Muscle of leg (tissue), 11 donors: Measurements from ENCODE around the gene TLCD5. TPM values are rescaled to one million over a fixed set of nuclear protein-coding genes. Genes with fewer than 3 reads are reported as not detected.

Experiments used
- DNase-seq: peaks from one replicate; pipeline ENCODE4 v3.0.0; 2013
- H3K27ac ChIP-seq: one replicate; pipeline ENCODE4 v1.5.1; 2013; ENCODE audit warnings: mild to moderate bottlenecking, low read length, control low read depth
- H3K27me3 ChIP-seq: one replicate; pipeline ENCODE4 v1.6.1; 2013; ENCODE audit warnings: low read length; ENCODE audit not compliant: control insufficient read depth, insufficient read depth
- H3K36me3 ChIP-seq: one replicate; pipeline ENCODE4 v1.6.1; 2013; ENCODE audit warnings: low read length; ENCODE audit not compliant: control insufficient read depth, insufficient read depth
- H3K4me1 ChIP-seq: one replicate; pipeline ENCODE4 v1.6.1; 2013; ENCODE audit warnings: low read length; ENCODE audit not compliant: control insufficient read depth, insufficient read depth
- H3K4me3 ChIP-seq: one replicate; pipeline ENCODE4 v1.5.1; 2013; ENCODE audit warnings: low read length, control low read depth
- H3K9me3 ChIP-seq: replicated peaks from 2 replicates; pipeline ENCODE4 v1.6.1; 2013; ENCODE audit warnings: low read depth, low read length; ENCODE audit not compliant: control insufficient read depth
- WGBS: methylation state at CpG from one replicate; pipeline ENCODE4 v1.1.5; 2013; ENCODE audit warnings: missing lambda C conversion rate; ENCODE audit not compliant: insufficient coverage; 5-methylcytosine and 5-hydroxymethylcytosine counted together
- polyA plus RNA-seq, 8 donors: library from polyadenylated mRNA; unstranded; fragments of 120-200 nt; gene quantifications; one replicate each; pipeline versions ENCODE4 v1.2.1 to v1.2.3, GENCODE V29; 2013; ENCODE audit warnings: inconsistent platforms in 1 of 8, low replicate concordance in 1 of 8; ENCODE audit not compliant: insufficient read length in 8 of 8, insufficient read depth in 1 of 8
- total RNA-seq: library from RNA; stranded (reverse); fragments of 120-200 nt; gene quantifications from one replicate; pipeline ENCODE4 v1.2.4, GENCODE V29; 2013

TLCD5 gene
- total and polyA plus RNA-seq, 9 donors, result 6.0 to 9.1 (median 7.7) TPM

DNA sequence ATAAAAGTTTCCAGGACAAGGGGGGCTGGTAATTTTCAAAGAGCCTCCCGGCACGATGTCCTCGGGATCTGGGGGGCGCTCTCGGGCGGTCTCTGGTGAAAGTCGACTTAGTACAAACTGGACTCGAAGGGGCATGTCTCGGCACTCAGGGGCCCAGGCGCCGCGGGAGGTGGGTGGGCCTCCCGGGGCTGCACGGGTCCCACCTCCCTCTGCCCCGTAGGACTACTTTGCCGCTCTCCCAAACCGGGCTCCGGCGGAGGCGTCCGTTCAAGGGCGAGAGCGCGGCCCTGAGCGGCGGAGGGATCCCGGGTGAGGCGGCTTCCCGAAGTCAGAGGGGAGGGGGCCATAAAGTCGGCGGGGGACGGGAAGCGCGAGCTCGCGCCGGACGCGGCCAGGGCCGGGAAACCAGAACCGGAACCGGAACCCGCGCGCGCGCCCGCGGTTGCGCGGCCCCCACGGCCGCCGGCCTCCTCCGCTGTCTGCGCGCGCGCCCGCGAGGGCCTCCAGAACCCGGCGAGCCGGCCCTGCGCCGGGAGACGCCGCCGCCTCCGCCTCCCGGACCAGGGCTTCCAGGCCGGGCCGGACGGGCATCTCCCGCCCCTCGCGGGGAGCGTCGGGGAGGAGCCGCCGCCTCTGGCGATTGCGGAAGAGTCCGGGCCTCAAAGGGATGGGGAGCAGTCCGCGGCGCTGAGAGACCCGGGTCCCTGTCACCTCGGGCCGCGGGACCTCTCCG lies 11.0 kb downstream of the TLCD5 start, which contains the start of gene ARHGEF12:
TSS of gene ARHGEF12 (plus strand) at position 506 of the 733 bp plus-strand sequence. CDS start 831 bp downstream, outside the sequence.
- Histone ChIP-seq H3K4me3 (peak within 1 kb of the TSS; percentile 90), H3K4me1 (peaks cover 11% of the 10 kb centered on the region), H3K36me3 (no peaks in the 10 kb centered on the region), H3K9me3 (no peaks in the 10 kb centered on the region), H3K27ac (peak within 1 kb of the TSS; percentile 98), H3K27me3 (peaks cover 2% of the 10 kb centered on the region)
- under 1% methylated on average over 92 of the region's 92 CpGs for WGBS
- DNase-seq, result peak; percentile 99

DNA sequence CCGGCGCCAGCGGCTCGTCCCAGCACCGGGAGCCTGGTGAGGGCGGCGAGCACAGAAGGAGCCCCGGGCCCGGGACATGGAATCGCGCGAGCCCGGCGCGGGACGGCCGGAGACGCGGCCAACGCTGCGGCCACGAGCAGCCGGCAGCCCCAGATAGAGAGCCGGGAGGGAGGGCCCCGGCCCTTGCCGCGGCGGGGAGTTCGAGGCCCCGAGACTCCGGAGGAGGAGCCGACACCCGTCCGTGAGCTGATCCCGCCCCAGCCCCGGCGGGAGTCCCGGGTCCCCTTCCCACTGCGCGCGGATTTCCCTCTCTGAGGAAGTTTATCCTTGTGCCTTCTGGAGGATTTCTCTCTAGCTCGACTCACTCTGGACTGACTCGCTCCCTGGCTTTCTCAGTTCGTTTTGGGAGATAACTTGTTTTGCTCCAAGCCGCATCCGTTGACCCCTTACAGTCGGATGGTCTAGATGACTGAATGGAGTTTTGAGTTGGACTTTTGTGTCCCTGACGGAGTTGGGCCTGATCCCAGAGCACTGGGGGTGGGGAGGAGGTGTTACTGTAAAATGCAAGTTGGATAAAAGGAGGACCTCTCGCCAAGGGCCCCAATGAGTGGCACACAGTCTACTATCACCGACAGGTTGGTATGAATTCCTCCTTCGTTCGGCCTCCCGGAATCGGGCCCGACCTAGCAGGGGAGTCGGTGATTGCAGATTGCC lies 11.7 kb downstream of the TLCD5 start:
- no peaks in the 10 kb centered on the region for H3K36me3 ChIP-seq
- under 1% methylated on average over 50 of the region's 56 CpGs for WGBS
- H3K27ac ChIP-seq, result peak overlapping the region; percentile 97
- H3K27me3 ChIP-seq, result peaks cover 2% of the 10 kb centered on the region
- H3K4me3 ChIP-seq, result peak overlapping the region; percentile 90
- peak; percentile 73 for DNase-seq
- peaks cover 7% of the 10 kb centered on the region for H3K4me1 ChIP-seq
- no peaks in the 10 kb centered on the region for H3K9me3 ChIP-seq

DNA sequence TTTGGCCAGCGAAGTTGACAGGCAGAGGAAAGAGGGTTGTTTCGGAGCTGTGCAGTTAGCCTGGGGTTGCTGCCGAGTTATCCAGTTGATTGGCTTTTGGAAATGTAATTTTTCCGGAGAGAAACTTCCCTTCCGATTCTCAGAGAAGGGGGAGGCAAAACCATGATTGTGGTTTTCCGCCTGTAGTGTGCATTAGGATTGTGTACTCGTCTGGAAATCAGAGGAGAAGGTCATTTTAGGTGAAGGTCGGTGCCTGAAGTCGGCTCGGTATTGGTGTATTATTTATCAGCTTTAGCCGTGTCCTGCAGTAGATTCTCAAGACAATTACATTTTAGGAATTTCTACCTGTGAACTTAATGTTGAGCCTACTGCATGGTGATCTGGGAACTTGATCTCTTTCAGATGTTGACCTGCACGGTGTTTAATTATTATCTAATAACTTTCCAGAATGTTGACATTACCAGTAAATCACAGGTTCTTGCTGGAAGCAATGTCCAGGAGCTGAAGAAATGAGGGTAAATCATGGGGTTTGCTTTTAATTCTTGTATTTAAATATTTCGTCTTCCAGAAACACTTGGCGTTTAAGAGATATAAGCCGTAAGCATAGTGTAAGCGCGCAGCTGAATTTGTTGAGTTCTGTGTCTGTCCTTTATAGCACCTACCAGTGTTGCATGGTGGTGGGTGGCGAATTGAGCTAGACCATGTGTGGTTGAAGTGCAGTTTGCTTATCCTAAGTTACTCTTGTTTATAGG lies 12.4 kb downstream of the TLCD5 start:
- H3K4me1 ChIP-seq, result peaks cover 7% of the 10 kb centered on the region
- H3K4me3 ChIP-seq, result peak overlapping the region; percentile 90
- no peaks in the 10 kb centered on the region for H3K9me3 ChIP-seq
- H3K27me3 ChIP-seq, result peaks cover 2% of the 10 kb centered on the region
- no peaks in the 10 kb centered on the region for H3K36me3 ChIP-seq
- 0% methylated on average over 6 of the region's 18 CpGs for WGBS
- peak; percentile 58 for DNase-seq
- H3K27ac ChIP-seq, result peak overlapping the region; percentile 97

DNA sequence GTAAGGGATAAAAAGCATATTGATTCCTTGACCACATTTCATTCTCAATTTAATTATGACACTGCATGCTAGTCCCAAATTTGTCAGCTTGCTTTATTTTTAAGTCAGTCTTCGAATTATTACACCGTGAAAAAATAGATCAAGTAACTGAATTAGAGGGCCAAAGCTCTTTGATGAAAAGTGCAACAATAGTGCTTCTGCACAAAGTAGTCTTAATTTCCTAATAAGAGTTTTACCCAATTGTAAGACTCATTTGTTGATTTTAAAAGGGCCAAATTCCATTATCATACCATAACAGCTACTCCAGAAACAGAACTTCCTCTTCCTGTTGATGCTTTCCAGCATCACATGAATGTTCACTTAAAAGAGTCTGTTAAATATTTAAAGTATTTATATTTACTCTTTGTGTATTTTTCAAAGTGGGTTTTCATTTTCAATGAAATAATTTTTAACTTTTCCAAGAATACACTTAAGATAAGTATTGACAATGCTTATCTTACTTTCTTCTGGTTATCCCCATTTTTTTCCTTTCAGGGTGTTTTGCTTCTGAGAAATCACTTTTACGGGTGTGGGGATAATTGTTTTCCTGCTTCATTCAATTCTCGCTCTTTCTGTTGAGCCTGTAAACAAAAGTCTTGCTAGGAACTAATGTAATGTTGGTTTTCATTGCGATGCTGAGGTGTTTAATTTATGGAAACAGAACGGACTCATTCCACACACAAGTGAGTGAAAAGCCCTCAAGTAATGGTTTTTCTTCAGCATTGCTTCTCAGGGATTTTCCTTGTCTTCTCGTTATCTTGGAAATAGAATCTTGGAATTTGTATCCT lies 13.2 kb downstream of the TLCD5 start:
- Histone ChIP-seq H3K4me3 (peak overlapping the region; percentile 90), H3K36me3 (no peaks in the 10 kb centered on the region), H3K9me3 (no peaks in the 10 kb centered on the region), H3K4me1 (peaks cover 7% of the 10 kb centered on the region), H3K27ac (peak overlapping the region; percentile 97), H3K27me3 (peaks cover 2% of the 10 kb centered on the region)
- WGBS, result no CpG with 5 or more reads among the region's 7 CpGs
- DNase-seq, result peak; percentile 35

DNA sequence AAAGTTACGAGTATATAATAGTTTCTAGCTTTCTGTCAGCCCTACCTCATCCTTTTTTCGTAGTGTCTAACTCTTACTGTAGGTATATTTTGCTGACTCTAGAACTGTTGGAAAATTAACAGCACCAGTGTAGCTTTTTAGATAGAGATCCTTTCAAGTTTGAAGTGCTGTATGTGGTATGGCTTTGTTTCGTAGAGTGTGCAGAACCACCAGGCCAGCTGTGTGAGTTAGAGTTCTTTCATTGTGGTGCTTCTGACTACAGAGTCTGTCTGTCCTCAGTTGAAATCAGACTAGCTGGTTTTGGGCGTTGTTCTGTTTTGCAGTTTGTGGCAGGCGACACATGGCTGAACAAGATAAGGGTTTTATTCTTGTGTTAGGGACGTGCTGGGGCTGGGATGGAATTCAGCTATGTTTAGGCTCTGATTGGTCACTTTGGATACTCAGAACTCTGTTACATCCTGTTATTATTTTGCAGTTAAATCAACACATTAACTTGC lies 14.3 kb downstream of the TLCD5 start:
- DNase-seq, result peak; percentile 61
- H3K27ac ChIP-seq, result peak overlapping the region; percentile 72
- H3K27me3 ChIP-seq, result peaks cover 2% of the 10 kb centered on the region
- H3K9me3 ChIP-seq, result no peaks in the 10 kb centered on the region
- 25% methylated on average over 2 of the region's 6 CpGs for WGBS
- H3K4me1 ChIP-seq, result peaks cover 9% of the 10 kb centered on the region
- H3K4me3 ChIP-seq, result no peak overlapping the region
- no peaks in the 10 kb centered on the region for H3K36me3 ChIP-seq

DNA sequence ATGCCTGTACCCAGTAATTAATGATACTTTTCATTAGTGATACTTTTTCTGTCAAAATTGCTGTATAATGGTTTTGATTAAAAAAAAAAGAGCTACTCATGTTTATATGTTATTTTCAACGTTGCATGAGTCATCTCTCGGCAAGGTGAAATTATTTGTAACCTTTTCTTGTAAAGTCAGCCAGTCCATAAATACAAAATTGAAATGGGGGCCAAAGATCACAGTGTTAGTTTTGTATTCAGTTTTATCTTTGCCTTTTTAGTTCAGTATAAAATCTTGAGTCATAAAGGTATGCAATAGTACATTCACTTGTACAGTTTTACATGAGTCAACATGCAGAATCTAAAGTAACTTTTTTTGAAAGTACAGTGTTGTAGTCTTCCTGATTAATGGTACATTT lies 15.4 kb downstream of the TLCD5 start:
- Histone ChIP-seq H3K9me3 (no peaks in the 10 kb centered on the region), H3K27ac (no peak overlapping the region), H3K36me3 (no peaks in the 10 kb centered on the region), H3K4me3 (no peak overlapping the region), H3K4me1 (peaks cover 9% of the 10 kb centered on the region), H3K27me3 (peaks cover 2% of the 10 kb centered on the region)
- no peak for DNase-seq
- no CpG with 5 or more reads among the region's 2 CpGs for WGBS

DNA sequence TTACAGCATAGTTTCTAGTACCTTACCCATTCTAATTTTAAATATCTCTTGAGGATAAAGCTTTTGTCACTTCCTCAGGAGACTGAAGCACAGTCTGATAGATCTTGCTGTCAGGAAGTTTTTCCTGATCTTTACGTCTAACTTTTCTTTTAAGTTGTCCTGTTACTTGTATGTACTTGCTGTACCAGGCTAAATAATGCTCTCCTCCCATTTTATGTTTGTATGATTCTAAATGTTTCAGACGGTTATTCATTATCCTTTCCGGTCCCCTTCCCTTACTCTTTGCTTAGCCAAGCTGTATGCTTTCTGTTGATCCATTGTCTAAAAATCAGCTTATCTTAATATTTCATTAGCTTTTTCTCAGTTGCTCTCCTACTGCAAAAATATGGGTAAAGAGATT lies 17.1 kb downstream of the TLCD5 start:
- Histone ChIP-seq H3K36me3 (no peaks in the 10 kb centered on the region), H3K4me1 (peaks cover 13% of the 10 kb centered on the region), H3K27me3 (no peaks in the 10 kb centered on the region), H3K9me3 (no peaks in the 10 kb centered on the region), H3K4me3 (no peak overlapping the region), H3K27ac (no peak overlapping the region)
- DNase-seq, result no peak
- WGBS, result no CpG with 5 or more reads among the region's 3 CpGs

DNA sequence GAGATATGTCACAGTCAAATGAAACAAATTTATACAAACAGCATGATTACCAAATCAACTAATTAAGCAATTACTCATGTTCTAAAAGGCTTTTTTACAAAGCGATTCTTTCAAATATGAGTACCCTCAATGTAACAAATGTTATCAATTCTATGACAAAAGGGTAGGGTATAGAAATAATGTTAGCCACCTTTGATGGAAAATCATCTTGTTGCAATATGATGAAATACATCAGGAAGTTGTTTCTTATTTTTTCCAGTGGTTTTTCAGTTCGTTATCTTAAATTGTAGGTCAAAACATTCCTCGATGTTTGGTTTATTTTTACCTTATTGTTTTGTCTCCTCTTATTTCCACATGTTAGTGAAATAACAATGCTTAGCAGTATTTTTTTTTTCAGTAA lies 17.6 kb downstream of the TLCD5 start:
- no peak overlapping the region for H3K27ac ChIP-seq
- H3K27me3 ChIP-seq, result no peaks in the 10 kb centered on the region
- no peak for DNase-seq
- no peaks in the 10 kb centered on the region for H3K36me3 ChIP-seq
- H3K4me3 ChIP-seq, result no peak overlapping the region
- no CpG with 5 or more reads among the region's 3 CpGs for WGBS
- no peaks in the 10 kb centered on the region for H3K9me3 ChIP-seq
- H3K4me1 ChIP-seq, result peaks cover 12% of the 10 kb centered on the region

DNA sequence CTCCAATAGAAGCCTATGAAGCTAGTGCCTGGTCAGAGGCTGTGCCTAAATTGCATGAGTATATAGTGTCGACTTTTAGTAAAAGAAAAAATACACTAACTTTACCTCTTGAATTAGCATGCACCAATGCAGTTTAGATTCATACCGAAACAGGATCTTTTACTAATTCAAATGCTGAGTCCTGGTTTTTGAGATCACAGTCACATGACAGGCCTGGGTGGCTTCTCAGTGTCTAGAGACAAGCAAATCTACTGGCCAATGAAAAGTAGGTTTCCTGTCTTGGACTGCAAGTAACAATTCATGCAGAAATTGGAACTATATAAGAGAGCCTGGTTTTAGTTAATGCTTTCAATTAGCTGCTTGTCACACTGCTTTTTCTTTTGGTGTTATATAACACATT lies 18.3 kb downstream of the TLCD5 start:
- WGBS, result 60% methylated on average over 1 of the region's 2 CpGs
- no peaks in the 10 kb centered on the region for H3K9me3 ChIP-seq
- no peak overlapping the region for H3K4me3 ChIP-seq
- H3K27me3 ChIP-seq, result no peaks in the 10 kb centered on the region
- no peaks in the 10 kb centered on the region for H3K36me3 ChIP-seq
- H3K4me1 ChIP-seq, result peaks cover 9% of the 10 kb centered on the region
- H3K27ac ChIP-seq, result no peak overlapping the region
- DNase-seq, result peak; percentile 57
